NB4 (cell line): ENCODE data around the gene BMPR1B.

Source experiments
- MYC ChIP-seq: IDR thresholded peaks from 2 replicates; pipeline ENCODE4 v1.6.1; 2011; ENCODE audit warnings: low read depth, low read length
- POLR2A ChIP-seq: IDR thresholded peaks from 2 replicates; pipeline ENCODE4 v1.6.1; 2011; ENCODE audit warnings: mild to moderate bottlenecking; ENCODE audit not compliant: insufficient read length; ENCODE audit errors: extremely low read depth
- TF ChIP-seq, protein P1 (sequence below): IDR thresholded peaks from one replicate; pipeline ENCODE4 v1.5.1; 2012; ENCODE audit warnings: low read depth, low read length
- TF ChIP-seq, protein P2 (sequence below): IDR thresholded peaks from 2 replicates; pipeline ENCODE4 v1.6.1; 2011; ENCODE audit warnings: low read depth, low read length

DNA sequence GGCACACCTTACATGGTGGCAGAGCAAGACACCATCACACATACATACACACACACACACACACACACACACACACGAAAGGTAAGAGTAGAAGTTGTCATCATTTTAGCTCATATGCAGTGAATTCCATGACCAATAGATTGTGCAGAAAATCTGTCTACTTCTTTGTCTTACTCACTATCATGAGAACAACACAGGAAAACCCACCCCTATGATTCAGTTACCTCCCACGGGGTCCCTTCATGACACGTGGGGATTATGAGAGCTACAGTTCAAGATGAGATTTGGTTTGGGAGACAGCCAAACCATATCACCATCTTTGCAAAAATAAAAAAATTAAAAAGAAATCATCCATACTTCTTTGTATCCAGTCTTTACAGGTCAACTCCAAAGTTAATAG lies 221.1 kb downstream of the BMPR1B start:
- TF ChIP-seq POLR2A (no peak), MYC (no peak)
- TF ChIP-seq, protein P1, sequence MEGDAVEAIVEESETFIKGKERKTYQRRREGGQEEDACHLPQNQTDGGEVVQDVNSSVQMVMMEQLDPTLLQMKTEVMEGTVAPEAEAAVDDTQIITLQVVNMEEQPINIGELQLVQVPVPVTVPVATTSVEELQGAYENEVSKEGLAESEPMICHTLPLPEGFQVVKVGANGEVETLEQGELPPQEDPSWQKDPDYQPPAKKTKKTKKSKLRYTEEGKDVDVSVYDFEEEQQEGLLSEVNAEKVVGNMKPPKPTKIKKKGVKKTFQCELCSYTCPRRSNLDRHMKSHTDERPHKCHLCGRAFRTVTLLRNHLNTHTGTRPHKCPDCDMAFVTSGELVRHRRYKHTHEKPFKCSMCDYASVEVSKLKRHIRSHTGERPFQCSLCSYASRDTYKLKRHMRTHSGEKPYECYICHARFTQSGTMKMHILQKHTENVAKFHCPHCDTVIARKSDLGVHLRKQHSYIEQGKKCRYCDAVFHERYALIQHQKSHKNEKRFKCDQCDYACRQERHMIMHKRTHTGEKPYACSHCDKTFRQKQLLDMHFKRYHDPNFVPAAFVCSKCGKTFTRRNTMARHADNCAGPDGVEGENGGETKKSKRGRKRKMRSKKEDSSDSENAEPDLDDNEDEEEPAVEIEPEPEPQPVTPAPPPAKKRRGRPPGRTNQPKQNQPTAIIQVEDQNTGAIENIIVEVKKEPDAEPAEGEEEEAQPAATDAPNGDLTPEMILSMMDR = no peak
- TF ChIP-seq, protein P2, sequence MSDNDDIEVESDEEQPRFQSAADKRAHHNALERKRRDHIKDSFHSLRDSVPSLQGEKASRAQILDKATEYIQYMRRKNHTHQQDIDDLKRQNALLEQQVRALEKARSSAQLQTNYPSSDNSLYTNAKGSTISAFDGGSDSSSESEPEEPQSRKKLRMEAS = no peak
